OCI-LY3 (cell line): Measurements from ENCODE around the gene SPATA31C1.

Source experiments
- H2AFZ ChIP-seq: fragments of 200-600, 300-600 bp; shearing (Covaris generic); 2 replicates; pipeline ENCODE4 v1.6.0; 2014; ENCODE audit warnings: antibody characterized with exemption, low read depth, low read length
- H3K27ac ChIP-seq: fragments of 200-600, 300-600 bp; sonication (generic); 2 replicates; pipeline ENCODE4 v1.5.1; 2014; ENCODE audit warnings: mild to moderate bottlenecking, low read length, moderate library complexity, mixed read lengths
- H3K27me3 ChIP-seq: fragments of 200-600, 300-600 bp; sonication (generic); 2 replicates; pipeline ENCODE4 v1.6.1; 2014; ENCODE audit warnings: low read depth, low read length, mixed read lengths
- H3K36me3 ChIP-seq: fragments of 200-600, 300-600 bp; sonication (generic); replicated peaks from 2 replicates; pipeline ENCODE3; 2014; ENCODE audit warnings: low read depth, low read length, mixed read lengths
- H3K4me1 ChIP-seq: fragments of 300-600, 200-600 bp; sonication (generic); 2 replicates; pipeline ENCODE4 v1.6.1; 2014; ENCODE audit warnings: low read length, mixed read lengths
- H3K4me2 ChIP-seq: fragments of 200-600, 300-600 bp; sonication (generic); 2 replicates; pipeline ENCODE4 v1.6.1; 2014; ENCODE audit warnings: low read length, mixed read lengths
- H3K4me3 ChIP-seq: fragments of 300-600, 200-600 bp; sonication (generic); 2 replicates; pipeline ENCODE4 v1.5.1; 2014; ENCODE audit warnings: antibody characterized with exemption, mild to moderate bottlenecking, low read length, moderate library complexity
- H3K79me2 ChIP-seq: fragments of 300-600, 200-600 bp; shearing (Covaris generic); 2 replicates; pipeline ENCODE4 v1.6.1; 2014; ENCODE audit warnings: mild to moderate bottlenecking, low read length, mixed read lengths
- H3K9ac ChIP-seq: fragments of 300-600, 200-600 bp; shearing (Covaris generic); 2 replicates; pipeline ENCODE4 v1.6.0; 2014; ENCODE audit warnings: mild to moderate bottlenecking, low read length, moderate library complexity
- H3K9me3 ChIP-seq: fragments of 200-600, 300-600 bp; shearing (Covaris generic); 2 replicates; pipeline ENCODE4 v1.6.1; 2014; ENCODE audit warnings: low read length, mixed read lengths; ENCODE audit not compliant: insufficient read depth
- H4K20me1 ChIP-seq: fragments of 200-600, 300-600 bp; sonication (generic); 2 replicates; pipeline ENCODE4 v1.6.1; 2016; ENCODE audit warnings: low read length, mixed read lengths; ENCODE audit not compliant: insufficient read depth
- CTCF ChIP-seq: fragments of 200-600, 300-600 bp; sonication (generic); IDR thresholded peaks from 2 replicates; pipeline ENCODE4 v1.5.1; 2014; ENCODE audit warnings: antibody characterized with exemption, low read length, low read depth
- EZH2phosphoT487 ChIP-seq: fragments of 200-600 bp; shearing (Covaris generic); IDR thresholded peaks from 2 replicates; pipeline ENCODE4 v1.6.1; 2018; ENCODE audit warnings: antibody characterized with exemption, mixed run types, low read depth

SPATA31C1 gene

GRCh38 chr9:87889882-87890252 lies 27.9 kb upstream of the SPATA31C1 start:
- Histone ChIP-seq H3K9ac (no peak overlapping the region), H3K79me2 (no peaks in the 10 kb centered on the region), H3K27me3 (no peaks in the 10 kb centered on the region), H3K4me2 (no peak overlapping the region), H3K36me3 (no peaks in the 10 kb centered on the region), H3K4me3 (no peak overlapping the region), H4K20me1 (no peaks in the 10 kb centered on the region), H3K9me3 (no peaks in the 10 kb centered on the region), H3K27ac (no peak overlapping the region), H2AFZ (no peak overlapping the region), H3K4me1 (no peaks in the 10 kb centered on the region)
- no peak for TF ChIP-seq EZH2phosphoT487
- no peak for TF ChIP-seq CTCF

- TF ChIP-seq CTCF (no peak), EZH2phosphoT487 (no peak)
- H3K36me3 ChIP-seq, result no peaks in the 10 kb centered on the region
- no peaks in the 10 kb centered on the region for H3K9me3 ChIP-seq
- no peaks in the 10 kb centered on the region for H3K79me2 ChIP-seq
- no peaks in the 10 kb centered on the region for H3K4me1 ChIP-seq
- H3K9ac ChIP-seq, result no peak overlapping the region
- no peak overlapping the region for H3K4me2 ChIP-seq
- no peaks in the 10 kb centered on the region for H3K27me3 ChIP-seq
- H3K4me3 ChIP-seq, result no peak overlapping the region
- no peak overlapping the region for H3K27ac ChIP-seq
- H2AFZ ChIP-seq, result no peak overlapping the region
- H4K20me1 ChIP-seq, result no peaks in the 10 kb centered on the region
These were observed 26.9 kb upstream of the SPATA31C1 start for GRCh38 chr9:87890837-87891236.

GRCh38 chr9:87891754-87892153 lies 26.0 kb upstream of the SPATA31C1 start:
- no peak overlapping the region for H3K4me2 ChIP-seq
- no peaks in the 10 kb centered on the region for H3K9me3 ChIP-seq
- no peak overlapping the region for H3K4me3 ChIP-seq
- no peaks in the 10 kb centered on the region for H3K36me3 ChIP-seq
- no peak overlapping the region for H3K27ac ChIP-seq
- TF ChIP-seq EZH2phosphoT487, result no peak
- TF ChIP-seq CTCF, result no peak
- H4K20me1 ChIP-seq, result no peaks in the 10 kb centered on the region
- H3K79me2 ChIP-seq, result no peaks in the 10 kb centered on the region
- H3K27me3 ChIP-seq, result no peaks in the 10 kb centered on the region
- no peak overlapping the region for H3K9ac ChIP-seq
- no peaks in the 10 kb centered on the region for H3K4me1 ChIP-seq
- no peak overlapping the region for H2AFZ ChIP-seq

GRCh38 chr9:87892956-87893355 lies 24.8 kb upstream of the SPATA31C1 start:
- H4K20me1 ChIP-seq, result no peaks in the 10 kb centered on the region
- H3K27ac ChIP-seq, result no peak overlapping the region
- H3K9me3 ChIP-seq, result no peaks in the 10 kb centered on the region
- no peaks in the 10 kb centered on the region for H3K27me3 ChIP-seq
- H3K4me3 ChIP-seq, result no peak overlapping the region
- TF ChIP-seq CTCF (no peak), EZH2phosphoT487 (no peak)
- H3K4me2 ChIP-seq, result no peak overlapping the region
- H3K9ac ChIP-seq, result no peak overlapping the region
- no peaks in the 10 kb centered on the region for H3K4me1 ChIP-seq
- no peaks in the 10 kb centered on the region for H3K79me2 ChIP-seq
- no peaks in the 10 kb centered on the region for H3K36me3 ChIP-seq
- H2AFZ ChIP-seq, result no peak overlapping the region
